ENCODE data around the gene DIABLO.
"Not testable (repeated sequence)": the region's sequence is repeated elsewhere in the genome, so short reads cannot be mapped to it uniquely, and the experiment has no call there.

DIABLO gene

GRCh38 chr12:122185494-122186082, 40.3 kb downstream of the DIABLO start:
- Histone ChIP-seq H3K27ac (ENCODE audit: low read depth, low read length, severe bottlenecking) (no peak overlapping the region), H3K4me1 (ENCODE audit: control insufficient read depth, insufficient read depth, low read length, poor library complexity, severe bottlenecking) (no peaks in the 10 kb centered on the region), H3K36me3 (ENCODE audit: control insufficient read depth, insufficient read depth, low read length) (no peaks in the 10 kb centered on the region), H3K4me3 (ENCODE audit: extremely low read depth, insufficient read depth, low read length, poor library complexity, severe bottlenecking) (no peak overlapping the region), H3K9me3 (ENCODE audit: control insufficient read depth, low read length) (no peaks in the 10 kb centered on the region)
- WGBS, 2 experiments (ENCODE audit: insufficient coverage in 2 of 2): 93 to 95% methylated on average over 5 to 10 of the region's 10 CpGs

- Histone ChIP-seq H3K9me3 (ENCODE audit: control insufficient read depth, low read length) (no peaks in the 10 kb centered on the region), H3K4me3 (ENCODE audit: extremely low read depth, insufficient read depth, low read length, poor library complexity, severe bottlenecking) (no peak overlapping the region), H3K27ac (ENCODE audit: low read depth, low read length, severe bottlenecking) (no peak overlapping the region), H3K4me1 (ENCODE audit: control insufficient read depth, insufficient read depth, low read length, poor library complexity, severe bottlenecking) (no peaks in the 10 kb centered on the region), H3K36me3 (ENCODE audit: control insufficient read depth, insufficient read depth, low read length) (no peaks in the 10 kb centered on the region)
- WGBS, 2 experiments (ENCODE audit: insufficient coverage in 2 of 2): 88 to 94% methylated on average over 3 to 5 of the region's 7 CpGs
These were observed 40.8 kb downstream of the DIABLO start for GRCh38 chr12:122185079-122185478.

- Histone ChIP-seq H3K36me3 (ENCODE audit: control insufficient read depth, insufficient read depth, low read length) (no peaks in the 10 kb centered on the region), H3K4me1 (ENCODE audit: control insufficient read depth, insufficient read depth, low read length, poor library complexity, severe bottlenecking) (no peaks in the 10 kb centered on the region), H3K27ac (ENCODE audit: low read depth, low read length, severe bottlenecking) (no peak overlapping the region), H3K4me3 (ENCODE audit: extremely low read depth, insufficient read depth, low read length, poor library complexity, severe bottlenecking) (no peak overlapping the region), H3K9me3 (ENCODE audit: control insufficient read depth, low read length) (no peaks in the 10 kb centered on the region)
- WGBS, 2 experiments (ENCODE audit: insufficient coverage in 2 of 2): 84 to 93% methylated on average over 10 to 13 of the region's 18 CpGs
These were observed 41.3 kb downstream of the DIABLO start for GRCh38 chr12:122184517-122184916.

DNA sequence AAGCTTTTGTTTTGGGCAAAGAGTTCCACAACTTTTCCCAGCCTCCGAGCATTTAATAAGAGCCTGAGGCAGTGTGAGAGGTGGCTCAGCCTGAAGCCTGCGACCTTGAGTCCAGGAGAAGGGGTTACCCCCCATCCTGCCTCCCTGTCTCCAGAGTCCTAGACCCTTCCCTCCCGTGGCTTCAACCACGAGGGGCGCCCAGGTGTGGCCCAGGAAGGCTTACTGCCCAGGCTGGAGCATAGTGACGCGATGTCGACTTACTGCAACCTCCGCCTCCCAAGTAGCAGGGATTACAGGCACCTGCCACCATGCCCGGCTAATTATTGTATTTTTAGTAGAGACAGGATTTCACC, 42.3 kb downstream of the DIABLO start:
- H3K36me3 ChIP-seq (ENCODE audit: control insufficient read depth, insufficient read depth, low read length): no peaks in the 10 kb centered on the region
- WGBS, 2 experiments (ENCODE audit: insufficient coverage in 2 of 2): 85 to 88% methylated on average over 7 of the region's 10 CpGs
- H3K9me3 ChIP-seq (ENCODE audit: control insufficient read depth, low read length): no peaks in the 10 kb centered on the region
- H3K27ac ChIP-seq (ENCODE audit: low read depth, low read length, severe bottlenecking): no peak overlapping the region
- H3K4me1 ChIP-seq (ENCODE audit: control insufficient read depth, insufficient read depth, low read length, poor library complexity, severe bottlenecking): no peaks in the 10 kb centered on the region
- peak overlapping the region; percentile 44 for H3K4me3 ChIP-seq (ENCODE audit: extremely low read depth, insufficient read depth, low read length, poor library complexity, severe bottlenecking)

DNA sequence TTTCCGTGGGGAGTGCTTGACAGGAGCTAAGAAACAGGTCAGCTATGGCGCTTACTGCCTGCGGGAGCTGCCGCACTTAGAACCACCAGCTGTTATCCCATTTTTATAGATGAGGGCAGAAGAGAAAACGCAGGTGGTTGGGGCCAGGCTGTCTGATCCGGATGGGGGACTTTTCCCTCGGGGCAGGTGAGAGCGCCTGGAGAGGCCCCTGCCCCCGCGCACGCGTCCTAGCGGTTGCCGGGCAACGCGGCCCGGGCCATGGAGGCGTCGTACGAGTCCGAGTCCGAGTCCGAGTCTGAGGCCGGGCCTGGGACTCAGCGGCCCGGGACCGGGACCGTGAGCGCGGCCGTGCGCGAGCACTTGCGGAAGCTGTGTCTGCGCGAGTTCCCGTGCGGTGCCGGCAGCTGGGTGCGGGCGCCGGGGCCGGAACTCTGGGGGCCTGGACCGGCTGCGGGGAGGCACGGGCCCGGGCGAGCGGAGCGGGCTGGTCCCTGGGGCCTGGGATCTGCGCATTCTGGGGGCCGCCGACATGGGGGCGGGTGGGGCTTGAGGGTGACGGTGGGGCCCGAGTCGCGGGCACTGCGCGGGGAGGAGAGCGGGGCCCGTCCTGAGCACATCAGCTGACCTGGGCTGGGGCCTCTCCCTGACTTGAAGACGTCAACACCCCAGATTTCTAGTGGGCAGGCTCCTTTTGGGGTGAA, 42.8 kb downstream of the DIABLO start, which contains the start of gene LRRC43:
Gene LRRC43, plus strand, starts transcription at position 237 of the 701 bp plus-strand sequence. Its CDS starts 22 bp downstream, at position 259.
- 7 to 8% methylated on average over 36 to 48 of the region's 63 CpGs for WGBS, 2 experiments (ENCODE audit: insufficient coverage in 2 of 2)

GRCh38 chr12:122176473-122176872, 49.4 kb downstream of the DIABLO start:
- H3K9me3 ChIP-seq (ENCODE audit: control insufficient read depth, low read length); H3K4me3 ChIP-seq (ENCODE audit: extremely low read depth, insufficient read depth, low read length, poor library complexity, severe bottlenecking); H3K36me3 ChIP-seq (ENCODE audit: control insufficient read depth, insufficient read depth, low read length); H3K4me1 ChIP-seq (ENCODE audit: control insufficient read depth, insufficient read depth, low read length, poor library complexity, severe bottlenecking); H3K27ac ChIP-seq (ENCODE audit: low read depth, low read length, severe bottlenecking): not testable (repeated sequence)
- WGBS, 2 experiments (ENCODE audit: insufficient coverage in 2 of 2): no CpG with 5 or more reads among the region's 4 CpGs

More for the DNA sequence above, 42.8 kb downstream of the DIABLO start, which contains the start of gene LRRC43:
- Histone ChIP-seq H3K4me1 (ENCODE audit: control insufficient read depth, insufficient read depth, low read length, poor library complexity, severe bottlenecking) (no peaks in the 10 kb centered on the region), H3K27ac (ENCODE audit: low read depth, low read length, severe bottlenecking) (no peak within 1 kb of the TSS), H3K9me3 (ENCODE audit: control insufficient read depth, low read length) (no peaks in the 10 kb centered on the region), H3K4me3 (ENCODE audit: extremely low read depth, insufficient read depth, low read length, poor library complexity, severe bottlenecking) (peak within 1 kb of the TSS; percentile 44), H3K36me3 (ENCODE audit: control insufficient read depth, insufficient read depth, low read length) (no peaks in the 10 kb centered on the region)

DNA sequence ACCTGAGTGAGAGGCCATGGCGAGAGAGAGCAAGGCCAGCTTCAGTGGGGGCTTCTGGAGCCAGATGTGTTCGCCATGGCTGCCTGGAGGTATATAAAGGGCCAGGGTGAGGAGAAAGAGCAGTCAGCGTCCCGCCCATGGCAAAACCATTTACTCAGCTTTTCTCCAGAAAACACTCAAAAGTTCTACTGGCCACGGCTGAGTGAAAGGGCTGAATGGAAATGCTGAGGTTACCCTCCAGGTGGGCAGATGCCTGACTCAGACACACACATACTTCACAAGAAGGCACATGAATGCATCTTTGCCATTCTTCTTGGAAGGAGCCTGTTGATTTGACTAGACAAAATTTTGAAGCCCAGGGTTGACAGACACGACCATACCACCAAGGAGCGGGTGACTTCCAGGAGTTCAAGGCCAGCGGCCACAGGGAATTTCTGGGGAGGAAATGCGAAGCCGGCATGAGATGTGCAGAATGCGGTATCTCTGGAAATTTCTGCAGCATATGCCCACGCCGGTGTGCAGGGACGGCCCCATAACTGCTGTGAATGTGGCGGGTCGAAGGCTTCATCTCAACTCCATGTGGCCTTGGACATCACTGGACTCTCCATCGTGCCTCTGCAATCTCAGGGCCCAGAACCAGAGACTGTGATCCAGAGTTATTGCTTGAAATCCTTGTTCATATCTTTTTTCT, 51.6 kb downstream of the DIABLO start, which contains the start of gene IL31:
Gene IL31, minus strand, starts transcription at position 67 of the 691 bp plus-strand sequence. Its CDS starts 49 bp downstream, at position 18.
- Histone ChIP-seq H3K4me1 (ENCODE audit: control insufficient read depth, insufficient read depth, low read length, poor library complexity, severe bottlenecking) (no peaks in the 10 kb centered on the region), H3K27ac (ENCODE audit: low read depth, low read length, severe bottlenecking) (no peak within 1 kb of the TSS), H3K9me3 (ENCODE audit: control insufficient read depth, low read length) (no peaks in the 10 kb centered on the region), H3K36me3 (ENCODE audit: control insufficient read depth, insufficient read depth, low read length) (no peaks in the 10 kb centered on the region), H3K4me3 (ENCODE audit: extremely low read depth, insufficient read depth, low read length, poor library complexity, severe bottlenecking) (no peak within 1 kb of the TSS)
- 95% methylated on average over 13 to 14 of the region's 17 CpGs for WGBS, 2 experiments (ENCODE audit: insufficient coverage in 2 of 2)

DNA sequence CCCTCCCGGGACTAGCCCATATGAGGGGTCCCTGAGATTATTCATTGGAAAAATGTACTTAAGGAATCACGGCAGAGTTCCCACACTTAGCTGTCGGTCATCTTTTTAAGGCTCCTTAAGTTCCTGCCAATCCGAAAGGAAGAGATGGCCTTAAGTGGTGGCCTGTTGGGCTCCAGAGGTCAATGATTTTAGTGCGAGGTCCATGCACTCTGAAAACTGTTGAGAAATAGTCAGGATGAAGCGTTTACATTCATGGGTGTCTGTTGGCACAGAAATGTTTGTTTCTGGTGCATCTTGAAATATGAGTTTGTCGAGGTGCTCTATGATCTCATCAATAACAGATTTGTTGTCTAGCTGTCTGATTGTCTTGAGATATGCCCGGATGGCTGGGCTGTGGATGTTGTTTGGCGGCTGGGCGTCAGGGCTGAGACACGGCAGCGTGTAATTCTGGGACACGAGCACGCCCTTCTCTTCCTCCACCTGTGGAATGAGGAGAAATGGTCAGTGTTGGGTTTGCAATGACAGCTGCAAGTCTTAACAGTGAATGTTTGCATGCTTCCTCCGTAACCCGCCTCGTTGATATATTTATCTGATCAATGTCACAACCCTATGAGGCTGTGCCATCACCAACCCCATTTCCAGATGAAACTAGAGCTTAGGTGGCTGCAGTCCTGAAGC, 53.5 kb downstream of the DIABLO start:
- WGBS, 2 experiments (ENCODE audit: insufficient coverage in 2 of 2): 90 to 93% methylated on average over 16 to 17 of the region's 17 CpGs
- H3K27ac ChIP-seq (ENCODE audit: low read depth, low read length, severe bottlenecking): no peak overlapping the region
- no peak overlapping the region for H3K4me3 ChIP-seq (ENCODE audit: extremely low read depth, insufficient read depth, low read length, poor library complexity, severe bottlenecking)
- no peaks in the 10 kb centered on the region for H3K4me1 ChIP-seq (ENCODE audit: control insufficient read depth, insufficient read depth, low read length, poor library complexity, severe bottlenecking)
- no peaks in the 10 kb centered on the region for H3K9me3 ChIP-seq (ENCODE audit: control insufficient read depth, low read length)
- no peaks in the 10 kb centered on the region for H3K36me3 ChIP-seq (ENCODE audit: control insufficient read depth, insufficient read depth, low read length)

DNA sequence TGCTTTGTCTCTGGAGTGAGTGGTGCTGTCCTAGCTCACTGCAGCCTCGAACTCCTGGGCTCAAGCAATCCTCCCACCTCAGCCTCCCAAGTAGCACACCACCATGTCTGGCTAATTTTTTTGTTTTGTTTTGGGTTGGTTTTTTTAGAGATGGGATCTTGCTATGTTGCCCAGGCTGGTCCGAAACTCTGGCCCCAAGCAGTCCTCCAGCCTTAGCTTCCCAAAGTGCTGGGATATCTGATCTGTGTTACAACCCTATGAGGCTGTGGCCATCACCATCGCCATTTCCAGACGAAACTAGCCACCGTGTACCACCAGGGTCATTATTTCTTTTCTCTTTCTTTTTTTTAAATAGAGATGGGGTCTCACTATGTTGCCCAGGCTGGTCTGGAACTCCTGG, 54.5 kb downstream of the DIABLO start:
- H3K4me1 ChIP-seq (ENCODE audit: control insufficient read depth, insufficient read depth, low read length, poor library complexity, severe bottlenecking): peaks cover 3% of the 10 kb centered on the region
- H3K4me3 ChIP-seq (ENCODE audit: extremely low read depth, insufficient read depth, low read length, poor library complexity, severe bottlenecking): no peak overlapping the region
- H3K27ac ChIP-seq (ENCODE audit: low read depth, low read length, severe bottlenecking): no peak overlapping the region
- no peaks in the 10 kb centered on the region for H3K9me3 ChIP-seq (ENCODE audit: control insufficient read depth, low read length)
- WGBS, 2 experiments (ENCODE audit: insufficient coverage in 2 of 2): 60 to 83% methylated on average over 1 to 3 of the region's 5 CpGs
- no peaks in the 10 kb centered on the region for H3K36me3 ChIP-seq (ENCODE audit: control insufficient read depth, insufficient read depth, low read length)

DNA sequence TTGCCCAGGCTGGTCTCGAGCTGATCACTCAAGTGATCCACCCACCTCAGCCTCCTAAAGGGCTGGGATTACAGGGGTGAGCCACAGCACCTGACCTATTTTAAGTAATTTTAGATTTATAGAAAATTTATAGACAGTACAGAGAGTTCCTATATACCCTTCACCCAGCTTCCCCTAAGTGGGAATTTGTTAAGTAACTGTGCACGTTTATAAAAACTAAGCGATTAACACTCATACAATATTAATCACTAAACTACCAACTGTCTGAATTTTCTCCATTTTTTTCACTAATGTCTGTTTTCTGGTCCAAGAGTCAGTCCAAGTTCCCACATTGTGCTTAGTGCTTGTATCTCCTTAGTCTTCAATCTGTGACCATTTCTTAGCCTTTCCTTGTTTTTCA, 57.4 kb downstream of the DIABLO start:
- H3K4me3 ChIP-seq (ENCODE audit: extremely low read depth, insufficient read depth, low read length, poor library complexity, severe bottlenecking): no peak overlapping the region
- H3K27ac ChIP-seq (ENCODE audit: low read depth, low read length, severe bottlenecking): no peak overlapping the region
- peaks cover 3% of the 10 kb centered on the region for H3K4me1 ChIP-seq (ENCODE audit: control insufficient read depth, insufficient read depth, low read length, poor library complexity, severe bottlenecking)
- H3K9me3 ChIP-seq (ENCODE audit: control insufficient read depth, low read length): no peaks in the 10 kb centered on the region
- no peaks in the 10 kb centered on the region for H3K36me3 ChIP-seq (ENCODE audit: control insufficient read depth, insufficient read depth, low read length)
- WGBS, 2 experiments (ENCODE audit: insufficient coverage in 2 of 2): 100% methylated on average over 2 of the region's 3 CpGs; no CpG with 5 or more reads in 1 of the 2 experiments

Measured in mesodermal cell (in vitro differentiated cells).